Effector memory CD4-positive, alpha-beta T cell (primary cell): ENCODE measurements around the gene NCOA5.

ENCODE experiments used
- DNase-seq, 3 donors: peaks; one replicate each; pipeline ENCODE4 v3.0.0-alpha.2; 2020
- H3K27ac ChIP-seq: 2 replicates; pipeline ENCODE4 v1.7.0; 2013; ENCODE audit warnings: mild to moderate bottlenecking, low read length, moderate library complexity; ENCODE audit not compliant: insufficient read depth, poor library complexity, severe bottlenecking
- H3K27me3 ChIP-seq: replicated peaks from 2 replicates; pipeline ENCODE4 v1.7.0; 2013; ENCODE audit warnings: mild to moderate bottlenecking, low read length; ENCODE audit not compliant: insufficient read depth, control insufficient read depth, poor library complexity, severe bottlenecking
- H3K36me3 ChIP-seq: 2 replicates; pipeline ENCODE4 v1.7.0; 2013; ENCODE audit warnings: mild to moderate bottlenecking, low read length, moderate library complexity; ENCODE audit not compliant: control insufficient read depth, insufficient read depth
- H3K4me1 ChIP-seq: 2 replicates; pipeline ENCODE4 v1.7.0; 2013; ENCODE audit warnings: low read length, mild to moderate bottlenecking; ENCODE audit not compliant: control insufficient read depth, insufficient read depth, poor library complexity, severe bottlenecking
- H3K4me3 ChIP-seq: 2 replicates; pipeline ENCODE4 v1.7.0; 2013; ENCODE audit warnings: low read length, low read depth, mild to moderate bottlenecking; ENCODE audit not compliant: insufficient read depth, poor library complexity, severe bottlenecking
- H3K9me3 ChIP-seq: 2 replicates; pipeline ENCODE4 v1.7.0; 2013; ENCODE audit warnings: mild to moderate bottlenecking, low read length, moderate library complexity; ENCODE audit not compliant: control insufficient read depth

NCOA5 gene

GRCh38 chr20:46021361-46022359, 68.1 kb downstream of the NCOA5 start:
- Histone ChIP-seq H3K9me3 (no peaks in the 10 kb centered on the region), H3K4me3 (peak overlapping the region; percentile 26), H3K27ac (no peak overlapping the region), H3K27me3 (peaks cover 12% of the 10 kb centered on the region), H3K36me3 (no peaks in the 10 kb centered on the region), H3K4me1 (peaks cover 15% of the 10 kb centered on the region)
- DNase-seq = peak in 1 of 3 donors; percentile 32

- Histone ChIP-seq H3K27me3 (peaks cover 12% of the 10 kb centered on the region), H3K36me3 (no peaks in the 10 kb centered on the region), H3K4me3 (no peak overlapping the region), H3K9me3 (no peaks in the 10 kb centered on the region), H3K4me1 (peaks cover 15% of the 10 kb centered on the region), H3K27ac (no peak overlapping the region)
- no peak for DNase-seq
Measured at GRCh38 chr20:46020555-46020954, 69.2 kb downstream of the NCOA5 start.

- H3K27me3 ChIP-seq = peaks cover 12% of the 10 kb centered on the region
Measured at GRCh38 chr20:46018611-46019010, 71.2 kb downstream of the NCOA5 start.

GRCh38 chr20:46018112-46018511, 71.7 kb downstream of the NCOA5 start:
- H3K9me3 ChIP-seq = no peaks in the 10 kb centered on the region
- no peaks in the 10 kb centered on the region for H3K36me3 ChIP-seq
- no peak overlapping the region for H3K27ac ChIP-seq
- DNase-seq = no peak
- H3K4me3 ChIP-seq = no peak overlapping the region
- H3K4me1 ChIP-seq = peaks cover 24% of the 10 kb centered on the region
- H3K27me3 ChIP-seq = peaks cover 15% of the 10 kb centered on the region

More at GRCh38 chr20:46018611-46019010, 71.2 kb downstream of the NCOA5 start:
- H3K27ac ChIP-seq = no peak overlapping the region
- H3K36me3 ChIP-seq = no peaks in the 10 kb centered on the region
- no peak overlapping the region for H3K4me3 ChIP-seq
- H3K9me3 ChIP-seq = no peaks in the 10 kb centered on the region
- H3K4me1 ChIP-seq = peaks cover 20% of the 10 kb centered on the region
- DNase-seq = no peak

- DNase-seq = no peak
- H3K9me3 ChIP-seq = no peaks in the 10 kb centered on the region
- H3K27me3 ChIP-seq = peaks cover 16% of the 10 kb centered on the region
- no peak overlapping the region for H3K27ac ChIP-seq
- no peaks in the 10 kb centered on the region for H3K36me3 ChIP-seq
- no peak overlapping the region for H3K4me3 ChIP-seq
- peaks cover 20% of the 10 kb centered on the region for H3K4me1 ChIP-seq
Measured at GRCh38 chr20:46017272-46017671, 72.5 kb downstream of the NCOA5 start.

GRCh38 chr20:46014517-46015396, 75.0 kb downstream of the NCOA5 start:
- Histone ChIP-seq H3K4me1 (peaks cover 34% of the 10 kb centered on the region), H3K27me3 (peaks cover 33% of the 10 kb centered on the region), H3K27ac (no peak overlapping the region), H3K4me3 (no peak overlapping the region), H3K36me3 (no peaks in the 10 kb centered on the region), H3K9me3 (no peaks in the 10 kb centered on the region)
- DNase-seq = no peak

- H3K27me3 ChIP-seq = peaks cover 33% of the 10 kb centered on the region
- peak; percentile 40 to 50 (median 46) for DNase-seq
- H3K4me1 ChIP-seq = peaks cover 42% of the 10 kb centered on the region
- no peak overlapping the region for H3K4me3 ChIP-seq
- H3K27ac ChIP-seq = no peak overlapping the region
- no peaks in the 10 kb centered on the region for H3K36me3 ChIP-seq
- no peaks in the 10 kb centered on the region for H3K9me3 ChIP-seq
Measured at GRCh38 chr20:46013829-46014516, 75.8 kb downstream of the NCOA5 start.

GRCh38 chr20:46013322-46013828, 76.4 kb downstream of the NCOA5 start:
- Histone ChIP-seq H3K36me3 (no peaks in the 10 kb centered on the region), H3K27ac (no peak overlapping the region), H3K27me3 (peaks cover 33% of the 10 kb centered on the region), H3K9me3 (no peaks in the 10 kb centered on the region), H3K4me3 (no peak overlapping the region), H3K4me1 (peaks cover 48% of the 10 kb centered on the region)
- DNase-seq = no peak

- Histone ChIP-seq H3K27me3 (peaks cover 33% of the 10 kb centered on the region), H3K4me3 (no peak overlapping the region)
Measured at GRCh38 chr20:46012921-46013320, 76.8 kb downstream of the NCOA5 start.

More at GRCh38 chr20:46012921-46013320, 76.8 kb downstream of the NCOA5 start:
- no peaks in the 10 kb centered on the region for H3K9me3 ChIP-seq
- H3K36me3 ChIP-seq = no peaks in the 10 kb centered on the region
- H3K4me1 ChIP-seq = peaks cover 53% of the 10 kb centered on the region
- H3K27ac ChIP-seq = no peak overlapping the region
- no peak for DNase-seq
